ENCODE measurements around the gene KANSL1.
"Not testable (repeated sequence)": the region's sequence is repeated elsewhere in the genome, so short reads cannot be mapped to it uniquely, and the experiment has no call there.

The KANSL1 gene

DNA sequence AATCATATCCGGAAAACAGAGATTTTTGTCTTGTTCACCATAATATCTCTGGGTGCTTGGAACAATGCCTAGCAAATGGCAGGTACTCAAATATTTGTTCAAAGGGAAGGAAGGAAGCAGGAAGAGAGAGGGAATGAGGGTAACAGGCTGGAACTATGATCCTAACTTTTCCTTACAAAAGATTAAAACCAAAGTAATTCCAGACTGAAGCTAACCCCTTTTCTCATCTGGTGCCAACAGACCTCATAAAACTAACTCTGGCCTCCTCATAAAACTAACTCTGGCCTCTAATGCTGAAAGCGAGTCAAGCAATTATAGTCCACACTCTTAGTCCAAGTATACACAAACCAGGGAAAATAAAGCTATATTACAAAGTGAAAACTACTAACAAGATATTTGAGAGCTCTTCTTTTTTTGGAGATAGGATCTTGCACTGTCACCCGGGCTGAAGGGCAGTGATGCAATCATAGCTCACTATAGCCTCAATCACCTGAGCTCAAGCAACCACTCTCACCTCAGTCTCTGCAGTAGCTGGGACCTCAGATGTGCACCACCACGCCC is 84.6 kb downstream of the KANSL1 start:
- DNase-seq = no peak

- no peak for DNase-seq
These were observed 85.1 kb downstream of the KANSL1 start for GRCh38 chr17:46108120-46108519.

DNA sequence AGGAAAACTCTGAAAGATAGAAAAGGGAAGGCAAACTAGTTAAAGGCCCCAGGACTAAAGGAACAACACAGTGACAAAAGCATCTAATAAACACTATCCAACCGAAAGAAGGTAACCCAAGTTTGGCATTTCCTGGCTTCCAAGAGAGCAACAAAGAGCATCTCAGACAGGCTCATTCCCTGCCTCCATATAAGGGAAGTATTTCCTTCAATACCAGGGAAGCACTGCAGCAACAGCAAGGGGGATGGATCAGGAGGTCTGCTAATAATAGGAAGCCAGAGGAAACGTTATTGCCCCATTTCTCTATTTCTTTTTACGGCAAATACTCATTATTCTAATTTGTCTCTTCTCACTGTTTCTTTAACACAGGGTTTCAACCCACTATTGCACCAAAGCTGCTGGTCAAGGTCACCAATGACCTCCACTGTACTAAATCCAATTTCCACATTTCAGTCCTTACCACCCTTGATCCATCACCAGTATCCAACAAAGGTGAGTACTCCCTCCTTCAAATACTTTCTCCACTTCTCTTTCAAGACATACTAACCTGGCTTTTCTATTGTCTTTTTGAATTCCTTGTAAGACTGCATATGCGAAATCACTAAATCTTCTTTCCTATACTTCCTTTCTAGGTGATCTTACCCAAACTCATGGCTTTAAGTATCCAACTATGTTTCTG is 86.1 kb downstream of the KANSL1 start:
- no peak for DNase-seq

GRCh38 chr17:46102806-46103205 is 90.4 kb downstream of the KANSL1 start:
- DNase-seq = not testable (repeated sequence)

DNA sequence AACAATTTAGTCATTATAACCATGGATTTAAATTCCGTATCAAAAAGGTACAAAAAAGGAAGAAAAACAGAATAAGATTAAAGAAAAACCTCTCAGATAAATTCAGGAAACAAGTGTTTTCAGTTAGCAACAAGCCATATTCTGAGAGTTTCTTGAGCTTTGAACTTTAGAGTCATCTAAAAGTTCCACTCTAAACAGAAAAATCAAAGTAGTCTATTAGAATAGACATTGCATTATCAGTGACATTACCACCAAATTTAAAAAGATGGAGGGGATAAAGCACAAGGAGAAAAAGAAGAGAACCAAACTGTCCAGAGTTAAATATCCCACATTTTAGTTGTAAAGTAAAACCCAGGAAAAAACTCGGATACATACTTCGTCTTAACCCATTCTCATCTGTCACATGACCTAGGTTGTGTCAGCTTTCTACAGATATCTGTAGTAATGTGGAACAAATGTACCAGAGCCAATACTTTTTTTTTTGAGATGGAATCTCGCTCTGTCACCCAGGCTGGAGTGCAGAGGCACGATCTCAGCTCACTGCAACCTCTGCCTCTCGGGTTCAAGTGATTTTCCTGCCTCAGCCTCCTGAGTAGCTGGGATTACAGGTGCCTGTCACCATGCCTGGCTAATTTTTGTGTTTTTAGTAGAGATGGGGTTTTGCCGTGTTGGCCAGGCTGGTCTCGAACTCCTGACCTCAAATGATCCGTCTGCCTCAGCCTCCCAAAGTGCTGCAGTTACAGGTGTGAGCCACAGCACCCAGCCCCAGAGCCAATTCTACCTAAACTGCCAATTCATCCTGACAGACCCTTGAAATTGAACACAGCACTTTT is 91.2 kb downstream of the KANSL1 start:
- DNase-seq = not testable (repeated sequence)

DNA sequence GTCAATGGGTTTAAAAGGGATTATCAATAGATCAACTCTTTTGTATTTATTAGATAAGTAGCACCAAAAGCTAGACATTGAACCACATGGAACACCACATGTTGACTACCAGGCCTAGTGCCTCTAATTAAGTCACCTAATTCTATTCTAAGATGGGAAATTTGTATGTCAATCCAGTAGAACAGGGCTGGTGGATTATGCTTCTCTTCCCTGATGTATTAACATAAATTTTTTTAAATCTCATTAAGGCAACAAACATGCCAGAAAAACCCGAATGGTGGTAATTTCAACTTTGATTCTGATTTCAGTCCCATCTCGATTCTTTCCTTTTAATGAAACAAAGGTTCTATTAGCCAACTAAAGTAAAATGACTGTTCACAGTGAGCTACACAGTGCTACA is 92.6 kb downstream of the KANSL1 start:
- DNase-seq = no peak

DNA sequence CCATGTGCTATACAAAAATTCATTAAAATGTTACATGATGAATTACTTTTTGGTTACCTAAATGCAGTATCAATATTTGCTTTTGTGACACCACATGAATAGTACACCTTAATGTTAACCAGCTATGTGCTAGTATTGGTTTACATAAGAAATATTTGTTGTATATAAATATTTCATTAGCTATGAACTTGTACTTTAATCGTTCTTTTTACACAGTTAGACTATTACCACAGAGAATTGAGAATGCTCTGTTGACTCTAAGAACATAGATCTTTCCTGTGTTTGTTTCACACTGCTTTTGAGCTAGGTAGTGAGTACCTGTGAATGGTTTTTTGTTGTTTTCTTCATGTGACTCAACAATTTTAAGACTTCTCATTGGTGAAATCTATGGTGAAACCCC is 93.4 kb downstream of the KANSL1 start:
- no peak for DNase-seq

- no peak for DNase-seq
These were observed 95.7 kb downstream of the KANSL1 start for GRCh38 chr17:46097497-46097896.

GRCh38 chr17:46092991-46093390 is 100.2 kb downstream of the KANSL1 start:
- no peak for DNase-seq

DNA sequence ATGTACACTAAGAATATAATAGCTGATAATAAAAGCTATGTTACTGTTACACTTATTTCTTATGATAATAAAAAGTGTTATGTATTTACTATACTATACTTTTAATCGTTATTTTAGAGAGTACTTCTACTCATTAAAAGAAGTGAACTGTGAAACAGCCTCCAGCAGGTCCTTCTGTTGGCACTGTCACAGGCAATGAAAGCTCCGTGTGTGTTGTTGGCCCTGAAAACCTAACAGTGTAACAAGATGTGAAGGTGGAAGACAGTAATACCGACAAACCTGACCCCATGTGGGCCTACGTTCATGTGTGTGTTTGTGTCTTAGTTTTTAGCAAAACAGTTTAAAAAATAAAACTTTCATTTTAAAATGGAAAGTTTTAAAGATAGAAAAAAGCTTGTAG is 102.4 kb downstream of the KANSL1 start:
- DNase-seq = no peak

GRCh38 chr17:46089389-46089965 is 103.8 kb downstream of the KANSL1 start:
- DNase-seq = no peak

DNA sequence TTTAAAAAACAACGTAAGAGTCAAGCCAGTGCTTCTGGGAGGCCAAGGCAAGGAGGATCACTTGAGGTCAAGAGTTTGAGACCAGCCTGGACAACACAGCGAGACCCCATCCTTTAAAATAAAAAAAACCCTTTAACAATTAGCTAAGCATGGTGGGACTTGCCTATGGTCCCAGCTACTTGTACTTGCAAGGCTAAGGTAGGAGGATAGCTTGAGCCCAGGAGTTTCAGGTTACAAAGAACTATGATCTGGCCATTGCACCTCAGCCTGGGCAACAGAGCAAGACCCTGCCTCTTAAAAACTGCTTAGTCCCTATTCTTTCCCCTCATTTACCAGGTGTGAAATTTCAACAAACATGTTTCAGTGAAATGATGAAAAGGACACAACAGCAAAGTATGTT is 104.6 kb downstream of the KANSL1 start:
- no peak for DNase-seq

GRCh38 chr17:46087871-46088270 is 105.4 kb downstream of the KANSL1 start:
- DNase-seq = not testable (repeated sequence)

DNA sequence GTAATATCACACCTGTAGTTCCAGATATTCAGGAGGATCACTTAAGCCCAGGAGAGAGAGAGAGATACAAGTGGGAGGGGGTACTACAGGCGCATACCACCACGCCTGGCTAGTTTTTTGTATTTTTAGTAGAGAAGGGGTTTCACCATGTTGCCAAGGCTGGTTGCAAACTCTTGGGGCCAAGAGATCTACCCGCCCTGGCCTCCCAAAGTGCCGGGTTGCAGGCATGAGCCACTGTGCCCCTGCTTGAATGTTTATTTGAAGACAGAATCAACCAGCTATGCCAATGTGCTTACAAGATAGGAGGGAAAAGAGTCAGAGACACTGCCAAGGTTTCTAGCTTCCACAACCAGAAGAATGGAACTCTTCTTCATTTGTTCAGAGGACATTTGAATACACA is 106.4 kb downstream of the KANSL1 start:
- no peak for DNase-seq

GRCh38 chr17:46085522-46085921 is 107.7 kb downstream of the KANSL1 start:
- DNase-seq = no peak

- no peak for DNase-seq
These were observed 111.0 kb downstream of the KANSL1 start for GRCh38 chr17:46082257-46082656.

DNA sequence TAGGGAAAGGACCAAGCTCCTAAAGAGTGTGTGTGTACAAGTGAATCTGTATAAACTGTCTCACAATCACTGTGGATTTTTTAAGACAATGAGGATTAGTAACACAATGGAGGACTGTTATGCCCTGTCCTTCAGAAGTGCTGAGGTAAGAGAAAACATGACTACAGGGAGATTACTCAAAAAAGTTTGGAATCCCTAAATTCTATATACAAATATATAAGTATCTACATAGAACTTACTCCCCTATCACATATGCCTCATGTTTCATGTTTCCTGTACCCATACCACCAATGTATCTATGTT is 112.3 kb downstream of the KANSL1 start:
- DNase-seq = no peak

DNA sequence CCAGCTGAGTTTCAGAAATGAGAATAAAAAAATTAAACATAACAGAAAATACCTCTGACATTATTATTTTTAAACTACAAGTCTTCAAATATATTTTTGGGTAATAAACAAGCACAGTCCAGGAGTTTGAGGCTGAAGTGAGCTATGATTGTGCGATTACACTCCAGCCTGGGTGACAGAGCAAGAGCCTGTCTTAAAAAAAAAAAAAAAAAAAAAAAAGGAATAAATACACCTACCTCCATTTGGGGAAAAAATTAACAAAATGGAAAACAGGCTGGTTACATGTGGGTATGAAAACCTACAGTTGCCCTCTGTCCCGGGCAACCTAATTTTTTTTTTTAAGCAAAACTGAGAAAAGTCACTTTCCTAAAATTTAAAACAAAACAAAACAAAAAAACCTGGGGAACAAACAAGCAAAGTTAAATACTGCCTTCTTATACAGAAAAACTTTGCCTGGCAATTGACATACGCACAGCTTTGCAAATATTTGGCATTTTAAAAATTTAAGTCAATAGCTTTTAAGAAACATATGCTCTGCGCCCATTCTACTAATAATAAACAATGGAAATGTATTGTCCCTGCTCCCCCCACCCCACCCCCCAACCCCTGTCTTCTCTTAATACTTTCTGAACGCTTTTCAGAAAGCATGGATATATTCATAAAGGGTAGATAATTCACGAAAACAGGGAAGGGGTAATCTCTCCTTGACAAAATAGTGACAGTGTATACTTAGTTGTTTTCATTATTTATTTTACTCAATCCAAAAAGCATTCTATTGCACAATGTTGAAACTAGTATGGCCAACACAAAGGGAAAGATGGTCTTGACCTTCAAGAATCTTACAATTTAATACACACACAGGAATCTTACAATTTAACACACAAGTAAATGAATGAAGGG is 112.9 kb downstream of the KANSL1 start:
- DNase-seq = no peak

DNA sequence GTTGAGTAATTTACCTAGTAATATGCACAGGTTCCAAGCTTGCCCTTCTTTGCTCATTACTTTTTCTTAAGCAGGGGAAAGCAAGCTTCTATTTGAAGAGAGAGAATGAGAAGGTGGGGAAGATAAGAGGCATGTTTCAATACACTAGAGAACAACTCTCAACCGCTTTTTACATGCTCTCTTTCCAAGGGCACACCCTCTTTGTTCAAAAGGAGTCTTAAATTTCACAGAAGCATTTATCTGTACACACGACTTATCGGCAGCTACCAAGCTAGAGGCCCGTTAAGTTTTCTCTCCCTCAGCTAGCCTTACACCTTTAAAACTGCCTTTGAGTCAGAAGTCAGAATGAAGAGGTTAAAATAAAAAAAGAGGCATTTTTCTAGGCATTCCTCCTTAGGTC is 114.6 kb downstream of the KANSL1 start:
- DNase-seq = no peak

DNA sequence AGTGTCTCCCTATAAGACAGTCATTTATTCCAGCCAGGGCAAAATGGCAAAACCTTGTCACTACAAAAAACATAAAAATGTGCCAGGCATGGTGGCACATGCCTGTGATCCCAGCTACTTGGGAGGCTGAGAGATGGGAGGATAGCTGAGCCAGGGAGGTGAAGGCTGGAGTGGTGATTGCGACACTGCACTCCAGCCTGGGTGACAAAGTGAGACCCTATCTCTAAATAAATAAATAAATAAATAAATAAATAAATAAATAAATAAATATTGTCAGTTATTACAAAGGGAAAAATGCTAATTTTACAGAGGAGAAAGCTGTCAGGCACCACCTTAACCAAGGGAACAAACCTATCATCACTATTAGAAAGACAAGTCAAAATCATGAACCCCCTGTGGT is 118.7 kb downstream of the KANSL1 start:
- DNase-seq = no peak

- no peak for DNase-seq
These were observed 120.2 kb downstream of the KANSL1 start for GRCh38 chr17:46072998-46073397.

DNA sequence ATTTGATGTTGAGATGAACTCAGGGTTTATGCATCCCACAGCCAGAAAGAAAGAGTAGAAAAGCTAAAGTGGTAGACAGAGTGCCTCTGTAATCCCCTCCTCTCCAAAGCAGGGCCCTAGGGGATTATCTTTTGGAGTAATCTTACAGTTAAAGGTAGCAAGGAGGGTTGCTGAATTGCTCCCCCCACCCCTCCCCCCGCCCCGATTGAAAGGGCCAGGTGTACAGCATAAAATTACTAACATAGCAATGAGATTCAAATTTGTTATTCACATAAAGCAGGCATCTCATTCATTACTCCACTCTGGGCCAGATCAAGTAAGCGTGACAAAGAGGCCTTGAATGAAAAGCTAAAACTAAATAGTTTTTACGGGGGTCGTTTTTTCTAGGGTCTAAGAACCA is 121.4 kb downstream of the KANSL1 start:
- DNase-seq = no peak

GRCh38 chr17:46064460-46064859 is 128.8 kb downstream of the KANSL1 start:
- DNase-seq = no peak
